SU-DHL-6 (cell line): Measurements from ENCODE around the gene DDX10.

Experiments
- H2AFZ ChIP-seq: fragments of 200-600 bp; sonication (generic); 2 replicates; pipeline ENCODE4 v1.6.1; 2014; ENCODE audit warnings: low read depth, mild to moderate bottlenecking, moderate library complexity, mixed read lengths, antibody characterized with exemption, low read length; ENCODE audit not compliant: severe bottlenecking
- H3F3A ChIP-seq: fragments of 200-600 bp; shearing (Covaris generic); 2 replicates; pipeline ENCODE4 v1.6.0; 2016; ENCODE audit warnings: antibody characterized with exemption, mild to moderate bottlenecking; ENCODE audit not compliant: insufficient read depth
- H3K27ac ChIP-seq: fragments of 200-600 bp; sonication (generic); 2 replicates; pipeline ENCODE4 v1.5.1; 2016; ENCODE audit warnings: low read depth, mild to moderate bottlenecking, low read length, moderate library complexity, mixed read lengths
- H3K27me3 ChIP-seq: fragments of 200-600 bp; sonication (generic), shearing (Covaris generic); 2 replicates; pipeline ENCODE4 v1.6.0; 2014; ENCODE audit warnings: mild to moderate bottlenecking, low read length
- H3K36me3 ChIP-seq: fragments of 200-600 bp; sonication (generic); 2 replicates; pipeline ENCODE4 v1.6.1; 2014; ENCODE audit warnings: mild to moderate bottlenecking, low read length, mixed read lengths
- H3K4me2 ChIP-seq: fragments of 300-600, 200-600 bp; shearing (Covaris generic), sonication (generic); 2 replicates; pipeline ENCODE4 v1.6.0; 2014; ENCODE audit warnings: low read length, low read depth, mild to moderate bottlenecking; ENCODE audit not compliant: poor library complexity, severe bottlenecking
- H3K4me3 ChIP-seq: fragments of 200-600 bp; sonication (generic); 2 replicates; pipeline ENCODE4 v1.5.1; 2014; ENCODE audit warnings: antibody characterized with exemption, low read length, mild to moderate bottlenecking, mixed read lengths; ENCODE audit not compliant: insufficient read depth, poor library complexity, severe bottlenecking
- H3K79me2 ChIP-seq: fragments of 200-600 bp; sonication (generic); 2 replicates; pipeline ENCODE4 v1.6.1; 2014; ENCODE audit warnings: mild to moderate bottlenecking, low read length, moderate library complexity; ENCODE audit not compliant: insufficient read depth
- H3K9ac ChIP-seq: fragments of 200-600 bp; sonication (generic); 2 replicates; pipeline ENCODE4 v1.7.0; 2014; ENCODE audit warnings: mild to moderate bottlenecking, low read length
- H3K9me2 ChIP-seq: fragments of 200-600 bp; sonication (generic); replicated peaks from 2 replicates; pipeline ENCODE4 v1.6.1; 2014; ENCODE audit warnings: low read length; ENCODE audit not compliant: insufficient read depth
- H3K9me3 ChIP-seq: fragments of 200-600 bp; sonication (generic); 2 replicates; pipeline ENCODE4 v1.6.1; 2014; ENCODE audit warnings: low read length, mixed read lengths; ENCODE audit not compliant: insufficient read depth
- H4K20me1 ChIP-seq: fragments of 200-600 bp; sonication (generic); 2 replicates; pipeline ENCODE4 v1.6.1; 2014; ENCODE audit warnings: low read depth, mild to moderate bottlenecking, antibody characterized with exemption, low read length, moderate library complexity, mixed read lengths
- CTCF ChIP-seq: fragments of 200-600 bp; sonication (generic); IDR thresholded peaks from one replicate; pipeline ENCODE4 v1.5.1; 2017; ENCODE audit warnings: antibody characterized with exemption, mild to moderate bottlenecking, low read length, moderate library complexity; ENCODE audit not compliant: insufficient read depth, poor library complexity, severe bottlenecking
- EZH2phosphoT487 ChIP-seq: fragments of 200-600 bp; sonication (generic), shearing (Covaris generic); conservative IDR thresholded peaks from 2 replicates; pipeline ENCODE4 v1.6.1; 2018; ENCODE audit warnings: mild to moderate bottlenecking, antibody characterized with exemption, low read length, moderate library complexity, mixed read lengths

DDX10 gene

GRCh38 chr11:108629274-108629673 lies 35.6 kb upstream of the DDX10 start:
- no peak for TF ChIP-seq CTCF
- TF ChIP-seq EZH2phosphoT487 = no peak
- no peaks in the 10 kb centered on the region for H3F3A ChIP-seq
- H3K27me3 ChIP-seq = no peaks in the 10 kb centered on the region
- H3K4me2 ChIP-seq = no peak overlapping the region
- no peak overlapping the region for H3K27ac ChIP-seq
- H2AFZ ChIP-seq = no peak overlapping the region
- no peak overlapping the region for H3K4me3 ChIP-seq
- H3K9ac ChIP-seq = no peak overlapping the region
- no peaks in the 10 kb centered on the region for H3K9me2 ChIP-seq
- no peaks in the 10 kb centered on the region for H4K20me1 ChIP-seq
- H3K79me2 ChIP-seq = no peaks in the 10 kb centered on the region
- no peaks in the 10 kb centered on the region for H3K36me3 ChIP-seq
- peaks cover 7% of the 10 kb centered on the region; the same call in 1 of the 2 replicates for H3K9me3 ChIP-seq

GRCh38 chr11:108632041-108632704 lies 32.7 kb upstream of the DDX10 start:
- Histone ChIP-seq H3K9me2 (no peaks in the 10 kb centered on the region), H4K20me1 (no peaks in the 10 kb centered on the region), H2AFZ (no peak overlapping the region), H3F3A (no peaks in the 10 kb centered on the region), H3K27ac (no peak overlapping the region), H3K4me3 (no peak overlapping the region), H3K9ac (no peak overlapping the region), H3K27me3 (no peaks in the 10 kb centered on the region), H3K36me3 (no peaks in the 10 kb centered on the region), H3K9me3 (peaks cover 7% of the 10 kb centered on the region; the same call in 1 of the 2 replicates), H3K79me2 (no peaks in the 10 kb centered on the region), H3K4me2 (no peak overlapping the region)
- TF ChIP-seq CTCF (no peak), EZH2phosphoT487 (no peak)

GRCh38 chr11:108635106-108635505 lies 29.8 kb upstream of the DDX10 start:
- H3K4me2 ChIP-seq = no peak overlapping the region
- TF ChIP-seq CTCF (no peak), EZH2phosphoT487 (no peak)
- no peaks in the 10 kb centered on the region for H3K9me2 ChIP-seq
- no peak overlapping the region for H3K27ac ChIP-seq
- no peak overlapping the region for H3K4me3 ChIP-seq
- H3K9me3 ChIP-seq = no peaks in the 10 kb centered on the region
- H4K20me1 ChIP-seq = no peaks in the 10 kb centered on the region
- no peaks in the 10 kb centered on the region for H3F3A ChIP-seq
- H3K79me2 ChIP-seq = no peaks in the 10 kb centered on the region
- H3K9ac ChIP-seq = no peak overlapping the region
- H3K36me3 ChIP-seq = no peaks in the 10 kb centered on the region
- no peak overlapping the region for H2AFZ ChIP-seq
- H3K27me3 ChIP-seq = no peaks in the 10 kb centered on the region
